GM18517 (cell line): ENCODE data around the gene PHF3.
"Not testable (repeated sequence)": the region's sequence is repeated elsewhere in the genome, so short reads cannot be mapped to it uniquely, and the experiment has no call there.

Experiments
- ATAC-seq: cut with Tn5 transposase; IDR thresholded peaks from one replicate; pipeline ENCODE4 v1.9.1; 2021; ENCODE audit warnings: mild to moderate bottlenecking, moderate library complexity; ENCODE audit not compliant: unreplicated experiment

Gene PHF3

DNA sequence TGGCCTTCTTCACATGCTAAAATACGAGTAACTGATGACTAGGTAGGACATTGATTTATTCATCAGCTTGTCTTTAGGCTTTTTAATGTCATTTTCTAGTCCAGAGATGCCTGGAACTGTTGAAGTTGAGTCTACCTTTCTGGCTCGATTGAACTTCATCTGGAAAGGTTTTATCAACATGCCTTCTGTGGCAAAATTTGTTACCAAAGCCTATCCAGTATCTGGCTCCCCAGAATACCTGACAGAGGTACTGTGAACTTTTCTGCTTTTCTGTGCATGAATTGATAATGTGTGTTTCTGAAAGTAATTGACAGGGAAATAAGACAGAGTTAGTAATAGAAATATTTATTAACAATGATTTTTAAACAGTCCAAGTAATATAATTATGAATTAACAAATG is 71.0 kb downstream of the PHF3 start:
- no peak for ATAC-seq

DNA sequence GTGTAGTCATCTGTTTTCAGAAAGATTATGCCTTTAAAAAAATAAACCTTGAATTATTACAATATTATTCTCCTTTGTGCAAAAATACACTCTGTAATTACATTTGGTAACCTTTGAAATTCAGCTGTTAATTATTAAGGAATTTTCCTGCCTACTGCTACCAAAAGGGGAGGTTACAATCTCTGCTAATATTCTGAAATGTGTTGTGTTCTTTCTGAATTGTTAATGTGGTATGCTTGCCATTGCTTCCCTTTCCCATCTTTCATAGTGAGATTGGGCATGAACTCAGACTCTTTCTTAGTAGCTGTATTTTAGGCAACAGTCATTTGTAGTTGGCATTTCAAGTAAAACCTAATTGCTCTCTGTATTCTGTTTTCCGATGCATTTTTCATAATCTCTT is 73.0 kb downstream of the PHF3 start:
- no peak for ATAC-seq

DNA sequence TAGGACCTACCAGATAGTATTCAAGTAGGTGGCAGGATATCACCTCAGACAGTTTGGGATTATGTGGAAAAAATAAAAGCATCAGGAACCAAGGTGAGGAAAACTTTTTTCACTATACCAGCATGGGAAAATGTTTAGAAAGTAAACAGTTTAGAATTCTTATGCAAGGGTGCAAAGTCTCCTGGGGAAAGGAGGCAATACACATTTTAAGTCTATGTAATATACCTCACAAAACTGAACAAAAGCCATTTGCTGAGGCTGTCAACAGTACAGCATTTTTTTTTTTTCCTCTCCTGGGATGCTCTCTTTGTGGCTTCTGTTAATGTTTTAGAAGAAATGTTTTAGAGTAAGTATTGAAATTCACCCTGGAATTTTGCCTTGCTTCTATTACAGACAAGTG is 73.5 kb downstream of the PHF3 start:
- no peak for ATAC-seq

- ATAC-seq: no peak
These were observed 77.7 kb downstream of the PHF3 start for GRCh38 chr6:63713332-63713731.

DNA sequence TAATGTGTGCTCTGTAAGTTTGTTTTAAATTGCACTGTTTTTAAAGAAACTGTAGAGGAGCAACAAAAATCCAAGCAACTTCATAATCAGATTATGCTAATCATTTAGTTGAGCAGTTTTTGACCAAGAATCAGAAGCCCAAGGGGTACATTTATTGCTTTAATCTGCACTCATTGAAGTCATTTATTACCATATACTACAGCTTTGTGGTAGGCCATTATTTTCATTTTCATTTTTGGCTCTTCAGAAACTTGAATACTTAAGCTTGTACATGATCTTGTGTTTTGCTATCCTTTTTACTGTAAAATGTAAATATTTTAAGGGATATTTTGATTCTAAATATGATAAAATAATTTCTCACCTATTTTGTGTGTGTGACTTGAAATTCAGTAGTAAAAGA is 78.5 kb downstream of the PHF3 start:
- ATAC-seq: no peak

DNA sequence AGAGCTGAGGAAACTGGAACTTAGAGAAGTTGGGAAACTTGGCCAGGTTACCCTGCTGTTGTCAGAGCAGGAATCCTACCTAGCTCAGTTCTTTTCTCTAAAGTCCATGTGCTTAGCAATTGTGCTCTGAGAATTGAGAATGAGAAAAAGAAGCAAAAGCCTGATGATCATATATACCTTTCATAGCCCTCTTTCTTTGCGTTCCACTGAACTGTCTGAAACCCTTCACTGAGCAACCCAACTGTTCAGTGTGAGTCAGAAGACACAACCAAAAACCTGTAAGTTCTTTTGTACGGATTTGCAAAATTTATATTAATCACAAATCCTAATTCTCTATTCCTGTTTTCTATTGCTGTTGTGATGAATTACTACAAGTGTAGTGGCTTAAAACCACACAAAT is 80.6 kb downstream of the PHF3 start:
- ATAC-seq: no peak

DNA sequence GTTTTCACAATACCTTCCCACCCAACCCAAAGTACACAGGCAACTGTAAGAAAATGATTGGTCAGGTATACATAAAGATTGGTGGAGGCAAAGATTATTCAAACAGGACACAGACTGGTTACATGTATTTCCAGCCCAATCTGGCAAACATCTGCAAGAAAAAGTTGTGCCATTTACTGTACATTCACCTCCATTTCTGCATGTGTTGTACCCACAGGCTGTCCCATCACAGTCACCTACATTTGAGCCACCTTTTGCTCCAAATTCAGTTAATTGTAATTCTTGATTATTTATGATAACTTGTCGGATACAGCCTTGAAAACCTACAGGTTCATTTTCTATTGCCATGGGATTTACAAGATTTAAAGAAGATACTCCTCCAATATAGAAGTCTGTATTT is 85.6 kb downstream of the PHF3 start:
- ATAC-seq: no peak

GRCh38 chr6:63724721-63725120 is 89.1 kb downstream of the PHF3 start:
- no peak for ATAC-seq

- no peak for ATAC-seq
These were observed 94.7 kb downstream of the PHF3 start for GRCh38 chr6:63730311-63730710.

- no peak for ATAC-seq
These were observed 96.3 kb downstream of the PHF3 start for GRCh38 chr6:63731930-63732329.

- ATAC-seq: no peak
These were observed 96.7 kb downstream of the PHF3 start for GRCh38 chr6:63732336-63732735.

GRCh38 chr6:63734923-63735322 is 99.3 kb downstream of the PHF3 start:
- ATAC-seq: no peak

DNA sequence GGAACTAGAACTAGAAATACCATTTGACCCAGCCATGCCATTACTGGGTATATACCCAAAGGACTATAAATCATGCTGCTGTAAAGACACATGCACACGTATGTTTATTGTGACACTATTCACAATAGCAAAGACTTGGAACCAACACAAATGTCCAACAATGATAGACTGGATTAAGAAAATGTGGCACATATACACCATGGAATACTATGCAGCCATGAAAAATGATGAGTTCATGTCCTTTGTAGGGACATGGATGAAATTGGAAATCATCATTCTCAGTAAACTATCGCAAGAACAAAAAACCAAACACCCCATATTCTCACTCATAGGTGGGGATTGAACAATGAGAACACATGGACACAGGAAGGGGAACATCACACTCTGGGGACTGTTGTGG is 102.6 kb downstream of the PHF3 start:
- not testable (repeated sequence) for ATAC-seq

DNA sequence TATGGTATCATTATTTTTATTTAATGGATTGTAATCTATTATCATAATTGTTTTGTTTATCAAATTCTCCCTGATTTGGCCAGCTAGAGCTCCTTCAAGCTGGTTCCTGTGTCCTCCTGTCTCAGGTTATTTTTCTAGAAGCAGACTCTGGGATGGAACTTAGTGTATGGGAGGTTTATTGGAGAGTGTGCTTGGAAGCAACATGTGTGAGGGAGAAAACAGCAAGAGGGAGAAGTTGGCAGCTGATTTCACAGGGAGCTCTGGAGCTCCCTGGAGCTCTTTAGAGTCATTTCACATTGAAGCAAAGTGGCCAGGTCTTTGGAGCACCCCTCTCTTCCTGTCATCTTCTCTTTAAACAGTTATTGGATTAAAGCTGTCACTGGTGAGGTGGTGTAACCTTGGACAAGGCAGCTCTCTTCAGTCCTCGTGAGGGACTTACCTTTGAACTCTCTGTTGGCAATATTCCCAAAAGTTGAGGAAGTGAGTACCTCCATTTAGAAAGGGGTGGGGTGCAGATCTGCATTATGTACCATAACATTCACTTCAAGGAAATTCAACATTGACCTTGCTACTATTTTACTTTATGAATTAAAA is 103.6 kb downstream of the PHF3 start:
- no peak for ATAC-seq

DNA sequence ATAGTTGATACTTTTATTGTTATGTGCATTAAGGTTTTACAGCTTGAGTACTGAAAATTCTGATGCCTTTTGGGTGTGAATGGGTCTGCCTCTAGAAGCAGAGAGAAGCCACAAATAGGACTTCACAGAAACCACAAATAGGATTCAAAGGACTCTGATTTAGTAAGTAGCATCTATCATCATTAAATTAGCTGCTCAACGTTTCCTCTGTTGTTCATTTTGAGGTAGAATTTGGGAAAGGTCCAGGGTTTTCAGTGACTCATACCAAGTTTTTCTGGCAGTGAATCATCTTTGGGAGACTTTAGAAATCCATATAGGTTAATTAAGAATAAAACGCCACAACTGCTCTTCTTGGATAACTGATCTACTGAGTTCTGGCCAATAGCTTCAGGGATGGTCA is 105.1 kb downstream of the PHF3 start:
- no peak for ATAC-seq

GRCh38 chr6:63742060-63742459 is 106.5 kb downstream of the PHF3 start:
- ATAC-seq: no peak

- ATAC-seq: no peak
These were observed 108.1 kb downstream of the PHF3 start for GRCh38 chr6:63743691-63744090.

GRCh38 chr6:63744810-63745209 is 109.2 kb downstream of the PHF3 start:
- ATAC-seq: no peak

GRCh38 chr6:63745784-63746183 is 110.2 kb downstream of the PHF3 start:
- ATAC-seq: no peak

GRCh38 chr6:63750400-63750799 is 114.8 kb downstream of the PHF3 start:
- ATAC-seq: no peak

DNA sequence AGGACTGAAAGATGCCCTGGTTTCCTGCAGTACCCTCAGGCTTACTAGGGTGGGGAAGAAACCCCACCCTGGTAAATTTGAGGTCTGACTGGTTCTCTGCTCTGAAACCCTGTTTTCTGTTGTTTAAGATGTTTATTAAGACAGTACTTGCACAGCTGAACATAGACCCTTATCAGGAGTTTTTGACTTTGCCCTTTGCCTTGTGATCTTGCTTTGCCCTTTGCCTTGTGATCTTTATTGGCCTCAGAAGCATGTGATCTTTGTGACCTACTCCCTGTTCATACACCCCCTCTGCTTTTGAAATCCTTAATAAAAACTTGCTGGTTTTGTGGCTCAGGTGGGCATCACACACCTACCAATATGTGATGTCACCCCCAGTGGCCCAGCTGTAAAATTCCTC is 121.7 kb downstream of the PHF3 start:
- ATAC-seq: not testable (repeated sequence)

DNA sequence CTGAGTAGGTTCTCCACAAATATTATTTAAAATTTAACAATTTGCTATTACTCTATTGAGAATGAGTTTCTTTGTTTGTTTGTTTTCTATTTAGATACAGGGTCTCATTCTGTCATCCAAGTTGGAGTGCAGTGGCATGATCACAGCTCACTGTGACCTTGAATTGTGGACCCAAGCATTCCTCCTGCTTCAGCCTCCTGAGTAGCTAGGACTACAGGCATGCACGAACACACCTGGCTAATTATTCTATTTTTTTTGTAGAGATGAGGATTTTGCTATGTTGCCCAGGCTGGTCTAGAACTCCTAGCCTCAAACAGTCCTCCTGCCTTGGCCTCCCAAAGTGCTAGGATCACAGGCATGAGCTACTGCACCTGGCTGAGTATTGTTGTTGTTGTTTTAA is 122.2 kb downstream of the PHF3 start:
- no peak for ATAC-seq

DNA sequence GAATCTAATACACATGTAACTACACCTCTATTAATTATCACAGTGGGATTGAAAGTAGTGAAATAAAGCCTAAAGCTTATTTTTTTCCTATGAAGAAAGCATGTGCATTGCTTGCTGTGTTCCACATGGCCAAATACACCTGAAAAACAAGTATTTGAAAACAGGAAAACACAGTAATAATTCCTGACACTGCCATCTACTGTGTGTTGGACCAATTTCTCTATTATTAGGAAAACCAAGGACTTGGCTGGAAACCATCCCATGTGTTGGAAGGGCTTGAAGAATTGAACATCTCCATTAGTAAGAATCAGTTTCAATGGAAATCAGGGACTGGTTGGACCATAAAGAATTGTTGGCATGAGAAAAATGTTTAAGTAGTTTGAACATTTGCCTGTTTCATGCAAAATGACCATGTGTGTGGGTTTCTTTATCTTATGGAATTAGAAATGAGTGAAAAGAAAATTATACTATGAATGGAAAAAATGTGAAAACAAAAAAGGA is 124.1 kb downstream of the PHF3 start:
- ATAC-seq: no peak
